ENCODE data around the gene TLX2.

TLX2 gene

DNA sequence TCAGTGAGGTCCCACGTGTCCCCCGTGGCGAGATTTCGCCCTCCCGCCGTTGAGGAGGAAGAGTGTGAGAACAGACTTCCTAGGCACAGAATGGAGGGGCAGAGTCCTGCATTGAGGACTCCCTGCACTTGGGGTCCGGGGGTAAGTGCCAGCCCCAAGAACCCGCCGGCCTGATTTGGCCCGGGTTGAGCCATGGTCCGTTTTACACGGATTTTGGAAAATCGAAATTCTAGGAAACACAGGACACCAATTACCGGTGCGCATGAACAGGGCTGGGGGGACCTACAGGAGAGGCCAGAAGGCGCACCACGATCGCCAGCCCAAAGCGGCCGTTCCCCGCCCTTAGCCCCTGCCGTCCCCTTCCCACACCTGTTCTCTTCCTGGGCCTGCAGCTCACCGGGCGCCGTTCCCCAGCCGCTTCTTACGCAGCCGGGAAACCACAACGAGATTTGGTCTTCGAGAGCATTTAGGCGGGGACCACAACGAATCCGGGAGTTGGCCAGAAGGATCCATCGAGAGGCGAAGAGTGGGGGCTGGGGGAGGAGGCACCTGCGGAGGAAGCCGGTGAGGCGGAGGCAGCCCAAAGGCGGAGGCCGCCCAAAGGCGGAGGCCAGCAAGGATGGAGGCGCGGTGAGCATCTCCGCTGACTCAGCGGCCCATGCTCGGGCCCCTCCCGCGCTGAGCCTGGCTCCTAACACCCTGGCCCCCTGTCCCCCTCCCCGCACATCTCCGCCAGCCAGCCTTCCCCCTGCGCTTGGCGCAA, 464 bp upstream of the TLX2 start:
- no peak for DNase-seq

DNA sequence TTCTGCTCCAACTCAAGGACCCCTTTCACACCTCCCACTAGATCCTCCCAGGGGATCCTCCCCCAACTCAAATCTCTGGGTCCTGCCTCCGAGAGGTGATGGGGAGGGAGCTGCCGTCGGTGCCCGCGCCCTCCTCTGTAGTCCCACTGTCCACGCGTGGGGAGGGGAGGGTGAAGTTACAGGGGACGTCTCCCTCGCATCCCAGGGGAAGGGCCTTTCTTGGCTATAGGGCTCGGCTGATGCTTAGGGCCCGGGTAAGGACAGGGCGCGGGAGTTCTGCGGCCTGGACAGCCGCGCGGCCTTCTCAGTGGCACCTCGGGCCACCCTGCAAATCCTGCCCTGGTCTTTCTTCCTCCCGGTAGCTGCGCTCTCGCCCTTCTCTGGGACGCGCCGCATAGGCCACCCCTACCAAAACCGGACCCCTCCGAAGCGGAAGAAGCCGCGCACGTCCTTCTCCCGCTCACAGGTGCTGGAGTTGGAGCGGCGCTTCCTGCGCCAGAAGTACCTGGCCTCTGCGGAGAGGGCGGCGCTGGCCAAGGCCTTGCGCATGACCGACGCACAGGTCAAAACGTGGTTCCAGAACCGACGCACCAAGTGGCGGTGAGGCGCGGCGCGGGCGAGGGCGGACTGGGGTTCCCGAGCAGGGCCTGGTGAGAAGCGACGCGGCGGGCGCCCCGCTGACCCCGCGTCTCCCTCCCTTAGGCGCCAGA, 1.2 kb downstream of the TLX2 start:
- DNase-seq: no peak

DNA sequence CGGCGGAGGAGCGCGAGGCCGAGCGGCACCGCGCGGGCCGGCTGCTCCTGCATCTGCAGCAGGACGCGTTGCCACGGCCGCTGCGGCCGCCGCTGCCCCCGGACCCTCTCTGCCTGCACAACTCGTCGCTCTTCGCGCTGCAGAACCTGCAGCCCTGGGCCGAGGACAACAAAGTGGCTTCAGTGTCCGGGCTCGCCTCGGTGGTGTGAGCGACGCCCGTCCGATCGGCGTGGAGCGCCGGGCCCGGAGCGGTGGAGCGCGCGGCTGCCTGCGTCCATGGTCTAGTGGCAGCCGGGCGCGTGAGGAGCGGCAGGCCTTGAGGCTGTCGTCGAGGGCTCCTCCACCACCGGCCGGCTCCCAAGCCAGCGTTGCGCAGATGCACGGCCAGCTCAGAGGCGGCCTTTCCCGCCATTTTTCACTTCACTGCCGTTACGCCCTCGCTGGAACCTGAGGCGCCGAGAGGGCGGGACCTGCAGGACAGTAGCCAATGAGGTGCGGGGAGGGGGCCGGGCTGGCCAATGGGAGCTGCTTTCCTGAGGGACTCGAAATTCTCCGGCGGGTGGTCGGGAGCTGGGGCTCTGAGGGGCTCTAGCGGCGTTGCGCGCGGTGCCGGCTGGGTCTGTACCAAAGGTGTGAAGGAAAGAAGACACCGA, 1.9 kb downstream of the TLX2 start:
- no peak for DNase-seq

DNA sequence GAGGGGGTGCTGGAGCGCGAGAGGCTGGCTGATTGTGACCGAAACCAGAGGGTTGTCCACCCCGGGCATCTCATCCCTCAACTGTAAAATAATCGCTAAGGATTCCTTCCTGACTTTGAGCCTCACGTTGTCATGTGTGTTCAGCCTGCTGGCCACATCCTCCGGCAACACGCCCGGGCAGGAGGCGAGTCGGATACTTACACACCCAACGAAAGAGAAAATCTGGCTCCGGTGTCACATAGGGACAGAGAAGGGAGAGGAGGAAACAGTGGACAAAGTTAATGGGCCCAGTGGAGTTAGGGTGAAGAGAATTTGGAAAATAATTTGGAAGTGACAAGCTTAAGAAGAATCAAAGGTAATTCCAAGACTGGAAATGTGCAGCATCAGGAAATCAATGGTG, 2.4 kb downstream of the TLX2 start:
- DNase-seq: no peak

DNA sequence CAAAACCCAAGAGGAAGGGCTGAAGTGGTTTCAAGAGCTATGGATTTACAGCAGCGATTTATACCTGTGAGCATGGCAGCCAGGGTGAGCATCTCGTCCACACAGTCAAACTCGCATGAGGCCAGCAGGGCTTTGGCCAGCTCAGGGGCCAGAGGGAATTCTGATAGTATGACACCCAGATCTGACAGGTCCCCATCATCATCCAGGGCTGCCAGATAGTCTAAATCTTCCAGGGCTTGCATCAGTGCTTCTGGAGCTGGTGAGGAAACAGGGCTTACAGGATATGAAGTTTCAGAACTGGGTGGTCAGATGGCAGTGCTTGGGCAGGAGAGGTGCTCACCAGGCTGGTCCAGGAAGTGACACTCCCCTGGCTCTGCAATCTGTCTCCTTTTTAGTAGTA, 8.3 kb downstream of the TLX2 start:
- DNase-seq: no peak

DNA sequence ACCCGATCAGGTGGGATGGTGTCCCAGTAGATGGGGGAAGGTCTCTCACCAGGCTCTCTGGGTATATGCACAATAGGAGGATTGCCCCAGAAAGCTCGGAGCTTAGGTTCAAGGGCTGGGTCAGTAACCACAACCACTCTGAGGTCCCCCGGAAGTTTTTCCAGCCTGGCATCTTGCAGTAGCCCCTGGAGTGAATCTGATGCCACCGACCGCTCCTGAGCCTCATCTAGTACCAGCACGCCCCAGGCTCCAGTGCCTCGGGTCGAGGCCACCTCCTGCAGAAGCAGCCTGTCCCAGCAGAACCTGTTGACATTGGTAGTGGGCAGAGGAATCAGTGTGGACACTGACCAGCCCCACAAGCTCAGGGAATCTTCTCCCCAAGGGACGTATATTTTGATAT, 9.8 kb downstream of the TLX2 start:
- no peak for DNase-seq

DNA sequence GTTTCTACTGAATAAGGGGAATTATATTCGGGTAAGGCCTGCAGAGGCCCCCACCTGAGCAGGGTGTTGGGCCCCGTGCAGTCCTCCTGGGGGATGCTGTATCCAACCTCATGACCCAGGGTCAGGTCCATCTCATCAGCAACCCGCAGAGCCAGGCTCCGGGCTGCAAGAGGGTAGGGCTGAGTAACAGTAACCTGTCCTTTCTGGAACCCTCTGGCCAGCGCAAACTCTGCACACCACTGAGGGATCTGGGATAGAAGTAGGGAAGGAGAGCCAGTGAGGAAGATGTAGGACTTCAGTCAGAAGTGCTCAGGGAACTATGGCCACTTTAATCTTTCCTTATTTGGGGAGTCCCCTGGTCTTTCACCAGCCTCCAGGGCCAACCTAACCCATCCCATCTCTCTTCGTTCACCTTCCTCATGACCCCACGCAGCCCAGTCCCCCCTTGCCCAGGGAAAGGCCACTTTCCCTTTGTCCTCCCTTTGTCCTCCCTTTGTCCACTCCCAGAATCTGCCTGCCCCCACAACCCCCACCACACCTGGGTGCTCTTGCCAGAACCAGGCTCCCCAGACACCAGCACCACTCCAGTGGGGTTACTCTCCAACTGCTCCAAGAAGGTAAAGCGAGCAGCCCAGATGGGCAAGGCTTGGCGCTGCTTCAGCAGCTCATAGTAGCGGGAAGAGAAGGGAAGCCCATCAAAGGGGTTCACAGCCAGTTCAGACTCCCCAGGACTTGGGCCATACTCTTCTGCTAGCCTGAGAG, 10.9 kb downstream of the TLX2 start:
- DNase-seq: no peak

DNA sequence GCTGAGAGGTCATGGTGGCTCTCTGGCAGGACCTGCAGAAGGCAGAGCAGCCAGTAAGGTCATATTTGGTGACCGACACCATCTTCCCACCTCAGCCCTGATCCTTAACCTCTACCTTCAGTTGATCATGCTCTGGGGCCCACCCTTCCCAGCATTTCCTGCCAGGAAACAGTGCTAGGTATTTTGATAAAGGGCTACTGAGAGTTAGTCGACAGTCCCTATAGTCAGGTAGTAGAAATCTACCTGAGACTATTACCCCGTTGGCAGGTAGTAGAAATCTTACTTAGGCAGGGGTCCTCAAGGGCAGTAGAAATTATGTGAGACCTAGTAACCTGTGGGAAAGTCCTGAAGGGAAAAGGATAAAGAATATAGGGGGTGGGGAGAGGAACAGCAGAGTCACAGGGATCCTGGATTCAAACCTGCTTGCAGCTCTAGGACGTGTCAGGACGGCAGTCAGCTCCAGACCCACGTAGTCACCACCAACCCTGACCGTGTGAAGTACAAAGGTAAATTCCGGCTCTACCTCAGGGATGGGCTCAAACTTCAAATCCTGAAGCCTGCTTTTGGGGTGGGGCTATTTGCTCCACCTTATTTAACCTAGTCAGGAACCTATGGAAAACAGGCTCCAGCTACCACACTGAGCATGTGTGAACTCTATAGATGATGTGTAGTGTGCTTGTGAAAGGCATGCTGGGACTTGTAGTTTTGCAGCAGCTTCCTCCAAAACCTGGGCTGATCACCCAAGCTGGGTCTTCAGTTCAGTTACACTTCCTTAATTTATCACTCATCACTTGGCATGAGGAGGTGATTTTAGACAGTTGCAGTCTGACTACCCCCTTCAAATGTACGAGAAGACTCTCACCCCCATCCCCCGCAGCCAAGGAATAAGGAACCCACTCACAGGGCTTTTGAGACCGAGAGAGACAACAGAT, 11.7 kb downstream of the TLX2 start, which contains the start of gene DQX1:
TSS of gene DQX1 (minus strand) at position 515 of the 932 bp plus-strand sequence. CDS start at position 13, 502 bp downstream.
- DNase-seq: no peak

DNA sequence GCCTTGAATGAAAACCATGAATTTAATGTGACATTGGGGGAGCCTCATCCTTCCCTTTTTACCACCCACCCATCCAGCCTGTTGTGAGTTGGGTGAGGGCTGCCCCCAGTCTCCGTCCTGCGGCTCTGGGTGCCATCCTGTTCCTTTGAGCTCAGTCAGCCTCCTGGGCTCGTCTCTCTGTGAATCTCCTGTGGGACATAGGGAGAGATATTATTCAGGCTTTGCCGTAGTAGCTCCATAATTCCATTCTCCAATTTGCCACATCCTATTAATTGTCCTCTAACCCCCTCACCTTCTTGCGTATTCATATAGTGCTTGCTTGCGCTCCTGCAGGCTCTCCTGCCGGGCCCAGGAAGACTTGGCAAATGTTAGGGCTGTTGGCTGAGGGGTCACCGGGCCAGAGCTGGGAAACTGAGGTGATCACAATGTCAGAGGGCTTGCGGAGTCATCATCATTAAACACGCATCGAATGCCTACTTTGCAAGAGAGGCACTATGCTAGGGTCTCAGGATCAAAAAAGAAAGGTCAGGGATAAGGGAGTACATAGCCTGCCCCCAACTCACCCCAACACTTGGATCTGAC, 12.5 kb downstream of the TLX2 start:
- no peak for DNase-seq

DNA sequence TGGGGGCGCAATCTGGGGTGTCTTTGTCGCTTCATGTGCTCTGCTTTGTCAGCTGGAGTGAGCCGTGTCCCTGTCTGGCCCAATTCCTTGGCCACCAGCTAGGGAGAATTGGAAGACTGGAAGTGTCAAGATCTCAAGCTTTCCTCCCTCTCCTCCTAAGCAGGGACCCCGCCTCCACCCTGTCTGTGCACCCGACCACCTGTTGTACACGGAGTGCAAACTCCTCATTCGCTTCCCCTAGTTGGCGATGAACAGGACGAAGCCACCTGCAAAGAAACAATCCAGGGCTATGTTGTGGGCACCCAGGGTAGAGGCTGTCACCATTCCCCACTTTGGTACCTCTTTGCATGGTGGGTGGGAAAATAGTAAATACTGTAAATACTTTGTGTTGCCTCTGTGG, 13.5 kb downstream of the TLX2 start:
- no peak for DNase-seq

DNA sequence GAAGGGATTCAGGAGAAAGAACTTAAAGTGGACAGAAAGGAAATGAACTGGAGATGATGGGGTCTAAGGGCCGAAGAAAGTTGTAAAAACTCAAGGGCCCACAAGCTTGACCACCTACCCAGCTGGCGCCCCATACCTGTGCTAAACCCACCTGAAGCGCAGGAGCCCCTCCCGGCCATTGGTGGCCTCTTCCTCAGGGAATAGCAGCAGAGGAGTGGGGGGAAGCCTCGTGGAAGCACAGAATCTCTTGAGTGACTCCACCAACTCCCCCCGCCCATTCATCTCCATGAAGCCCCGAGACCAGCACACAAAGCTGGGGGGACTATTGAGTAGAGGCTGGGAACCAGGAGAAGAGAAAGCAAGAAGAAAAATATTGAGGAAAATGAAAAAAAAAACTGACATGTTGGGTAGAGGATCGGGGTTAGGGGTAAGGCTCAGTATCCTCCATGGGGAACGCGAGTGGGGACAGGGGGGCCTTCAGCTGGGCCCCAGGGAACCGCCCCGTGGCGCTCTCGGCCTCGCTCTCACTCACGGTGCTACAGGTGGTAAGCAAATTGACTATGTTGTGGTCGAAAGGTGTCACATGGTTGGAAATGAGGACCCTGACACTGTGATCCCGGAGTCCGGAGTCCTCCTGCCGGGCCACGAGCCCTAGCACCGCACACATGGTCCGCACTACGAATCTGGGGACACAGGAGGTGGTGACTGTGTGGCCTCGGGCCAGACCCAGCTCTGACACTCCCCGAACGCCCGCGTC, 14.5 kb downstream of the TLX2 start:
- DNase-seq: no peak

DNA sequence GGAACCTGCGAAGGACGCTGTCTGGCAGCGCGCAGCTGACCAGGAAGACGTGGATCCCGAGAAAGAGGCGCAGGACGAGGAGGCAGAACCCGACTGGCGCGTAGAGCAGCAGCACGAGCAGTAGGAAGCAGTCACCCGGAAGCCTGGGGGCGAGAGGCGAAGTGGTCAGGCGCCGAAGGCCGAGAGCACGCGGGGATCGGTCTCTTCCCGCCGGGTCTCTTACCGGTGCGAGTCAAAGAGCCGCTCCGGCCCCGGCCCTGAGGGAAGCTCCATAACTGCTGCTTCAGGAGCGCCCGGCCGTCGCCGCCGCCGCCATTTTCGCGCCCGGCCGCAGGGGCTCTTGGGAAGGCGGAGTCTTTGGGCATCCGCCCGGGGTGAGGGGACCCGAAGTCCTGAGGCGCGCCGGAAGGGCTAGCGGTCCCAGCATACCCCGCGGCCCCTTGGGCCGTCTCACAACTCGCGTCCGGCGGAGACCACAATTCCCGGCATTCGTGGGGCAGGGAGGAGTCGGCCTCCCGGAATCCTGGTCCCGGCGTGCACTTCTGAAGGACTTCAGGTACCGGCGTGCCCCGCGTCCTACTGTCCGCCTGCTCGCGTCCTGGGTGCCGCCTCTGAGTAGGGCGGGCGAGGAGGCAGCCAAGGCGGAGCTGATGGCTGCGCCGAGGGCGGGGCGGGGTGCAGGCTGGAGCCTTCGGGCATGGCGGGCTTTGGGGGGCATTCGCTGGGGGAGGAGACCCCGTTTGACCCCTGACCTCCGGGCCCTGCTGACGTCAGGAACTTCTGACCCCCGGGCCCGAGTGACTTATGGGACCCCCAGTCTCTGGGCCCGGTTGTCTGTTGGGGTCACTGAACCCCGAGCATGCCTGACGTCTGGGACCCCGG, 15.3 kb downstream of the TLX2 start, which contains the start of the genes AUP1 and HTRA2:
TSS of gene AUP1 (minus strand) at position 350 of the 882 bp plus-strand sequence. CDS start at position 273, 77 bp downstream.
TSS of gene HTRA2 (plus strand) at position 577 of the 882 bp plus-strand sequence. CDS start at position 651, 74 bp downstream.
- peak; percentile 98 for DNase-seq

DNA sequence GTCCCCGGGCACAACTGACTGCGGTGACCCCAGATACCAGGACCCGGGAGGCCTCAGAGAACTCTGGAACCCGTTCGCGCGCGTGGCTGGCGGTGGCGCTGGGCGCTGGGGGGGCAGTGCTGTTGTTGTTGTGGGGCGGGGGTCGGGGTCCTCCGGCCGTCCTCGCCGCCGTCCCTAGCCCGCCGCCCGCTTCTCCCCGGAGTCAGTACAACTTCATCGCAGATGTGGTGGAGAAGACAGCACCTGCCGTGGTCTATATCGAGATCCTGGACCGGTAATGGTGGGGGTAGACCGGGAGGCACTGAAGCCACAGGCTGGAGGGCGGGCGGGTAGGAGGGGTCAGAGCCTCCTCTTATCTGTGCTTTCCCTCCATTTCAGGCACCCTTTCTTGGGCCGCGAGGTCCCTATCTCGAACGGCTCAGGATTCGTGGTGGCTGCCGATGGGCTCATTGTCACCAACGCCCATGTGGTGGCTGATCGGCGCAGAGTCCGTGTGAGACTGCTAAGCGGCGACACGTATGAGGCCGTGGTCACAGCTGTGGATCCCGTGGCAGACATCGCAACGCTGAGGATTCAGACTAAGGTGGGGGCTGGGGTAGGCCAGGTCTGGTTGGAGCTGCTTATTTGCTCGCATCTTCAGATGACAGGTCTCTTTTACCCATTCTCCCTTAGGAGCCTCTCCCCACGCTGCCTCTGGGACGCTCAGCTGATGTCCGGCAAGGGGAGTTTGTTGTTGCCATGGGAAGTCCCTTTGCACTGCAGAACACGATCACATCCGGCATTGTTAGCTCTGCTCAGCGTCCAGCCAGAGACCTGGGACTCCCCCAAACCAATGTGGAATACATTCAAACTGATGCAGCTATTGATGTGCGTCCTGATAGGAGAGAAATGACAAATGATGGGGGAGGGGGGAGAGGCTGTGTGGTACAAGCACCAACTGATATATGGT, 16.3 kb downstream of the TLX2 start:
- DNase-seq: no peak

DNA sequence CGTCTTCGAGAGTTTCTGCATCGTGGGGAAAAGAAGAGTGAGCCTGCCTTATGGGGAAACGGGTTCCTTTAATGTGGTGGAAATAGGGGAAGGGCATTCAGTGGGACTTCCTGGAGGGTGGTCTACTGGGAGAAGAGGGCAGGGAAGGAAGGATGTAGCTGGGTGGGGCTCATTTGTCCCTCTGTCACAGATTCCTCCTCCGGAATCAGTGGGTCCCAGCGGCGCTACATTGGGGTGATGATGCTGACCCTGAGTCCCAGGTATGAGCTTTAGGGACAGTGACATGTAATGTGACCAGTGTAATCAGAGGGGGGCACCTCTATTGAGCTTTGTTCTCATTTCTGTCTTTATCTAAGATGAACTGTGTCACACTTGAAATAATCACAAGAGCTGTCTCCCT, 17.4 kb downstream of the TLX2 start:
- DNase-seq: no peak

DNA sequence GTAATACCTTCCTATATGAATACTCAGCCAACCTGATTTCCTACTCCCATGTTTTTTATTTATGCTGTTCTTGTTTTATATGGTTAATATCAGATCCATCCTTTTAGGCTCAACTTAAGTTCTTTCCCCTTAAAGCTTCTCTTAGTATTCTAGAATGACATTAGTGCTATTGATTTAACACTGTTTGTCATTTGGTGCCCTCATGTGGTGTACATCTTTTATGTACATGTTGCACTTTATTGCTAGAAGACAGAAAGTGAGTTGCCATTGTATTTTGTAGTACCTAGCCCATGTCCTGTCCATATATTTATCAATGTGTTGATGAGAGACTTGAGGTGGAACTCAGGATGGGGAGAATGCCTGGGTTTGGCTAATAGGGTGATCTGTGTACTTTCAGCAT, 18.0 kb downstream of the TLX2 start:
- DNase-seq: no peak

DNA sequence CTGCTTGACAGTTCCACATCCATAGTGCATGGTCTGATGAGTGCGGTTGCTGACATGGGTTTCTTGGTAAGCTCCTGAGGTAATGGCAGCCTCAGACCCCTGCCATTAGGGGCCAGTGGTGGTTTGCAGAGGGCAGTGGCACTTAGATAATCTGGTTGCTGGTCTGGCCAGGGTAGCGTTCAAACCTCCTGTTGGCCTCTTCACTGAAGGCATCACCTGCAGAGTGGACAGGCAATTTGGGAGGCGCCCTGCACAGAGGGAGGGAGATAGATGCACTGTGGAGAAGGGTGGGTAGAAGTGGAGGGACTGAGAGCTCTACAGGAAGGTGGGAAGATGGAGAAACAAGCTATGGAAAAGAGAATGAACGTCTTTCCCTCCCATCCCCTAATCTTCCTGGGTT, 19.2 kb downstream of the TLX2 start:
- DNase-seq: no peak

DNA sequence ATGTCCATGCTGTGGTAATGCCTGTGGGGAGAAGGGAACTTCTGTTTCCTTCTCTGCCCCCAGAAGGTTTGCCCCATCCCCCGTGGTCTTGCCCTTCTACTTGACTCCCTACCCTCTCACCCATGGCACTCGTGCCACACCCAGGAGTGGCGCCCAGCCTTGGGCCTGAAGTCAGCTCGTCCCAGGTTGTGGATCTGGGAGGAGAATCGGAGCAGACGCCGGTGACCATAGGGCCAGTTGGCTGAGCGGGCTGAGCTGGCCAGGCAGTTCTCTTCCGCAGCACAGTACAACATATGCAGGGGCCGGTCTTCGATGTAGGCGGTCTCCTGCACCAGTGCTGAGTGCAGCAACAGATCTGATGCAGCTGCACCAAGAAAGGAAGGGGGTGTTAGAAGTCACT, 20.2 kb downstream of the TLX2 start:
- DNase-seq: no peak

DNA sequence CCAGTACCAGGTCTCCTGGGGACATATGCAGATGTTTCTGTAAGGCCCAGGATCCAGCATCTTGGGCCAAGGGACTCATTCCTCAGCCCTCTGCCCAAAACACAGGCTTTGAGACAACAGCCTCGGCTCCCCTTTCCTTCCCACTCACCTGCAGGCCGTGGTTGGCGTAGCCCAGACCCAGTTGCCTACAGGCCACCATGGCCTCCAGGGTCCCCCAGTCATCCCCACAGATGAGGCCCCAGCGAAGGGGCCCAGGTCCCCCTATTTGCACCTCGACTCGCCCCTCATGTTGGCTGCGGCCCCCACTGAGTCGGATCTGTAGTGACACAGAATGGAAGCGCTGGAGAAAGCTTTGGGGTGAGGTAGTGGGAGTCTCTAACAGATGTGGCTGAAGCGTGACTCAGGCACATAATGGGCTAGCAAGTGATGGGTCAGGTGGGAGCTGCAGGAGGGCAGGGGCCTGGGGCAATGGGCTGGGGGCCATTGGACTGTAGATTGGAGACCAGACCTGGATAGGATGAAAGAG, 21.3 kb downstream of the TLX2 start:
- no peak for DNase-seq
